Endometrium (tissue), 2 donors: ENCODE measurements around the gene REV3L.

ENCODE experiments used
- FAIRE-seq: peaks from 2 replicates; lab custom pipeline; 2012; peaks lifted over from hg19 to GRCh38; lab: Jason Lieb, UNC
- donor health status: control.
- donor health status: control.

REV3L gene

DNA sequence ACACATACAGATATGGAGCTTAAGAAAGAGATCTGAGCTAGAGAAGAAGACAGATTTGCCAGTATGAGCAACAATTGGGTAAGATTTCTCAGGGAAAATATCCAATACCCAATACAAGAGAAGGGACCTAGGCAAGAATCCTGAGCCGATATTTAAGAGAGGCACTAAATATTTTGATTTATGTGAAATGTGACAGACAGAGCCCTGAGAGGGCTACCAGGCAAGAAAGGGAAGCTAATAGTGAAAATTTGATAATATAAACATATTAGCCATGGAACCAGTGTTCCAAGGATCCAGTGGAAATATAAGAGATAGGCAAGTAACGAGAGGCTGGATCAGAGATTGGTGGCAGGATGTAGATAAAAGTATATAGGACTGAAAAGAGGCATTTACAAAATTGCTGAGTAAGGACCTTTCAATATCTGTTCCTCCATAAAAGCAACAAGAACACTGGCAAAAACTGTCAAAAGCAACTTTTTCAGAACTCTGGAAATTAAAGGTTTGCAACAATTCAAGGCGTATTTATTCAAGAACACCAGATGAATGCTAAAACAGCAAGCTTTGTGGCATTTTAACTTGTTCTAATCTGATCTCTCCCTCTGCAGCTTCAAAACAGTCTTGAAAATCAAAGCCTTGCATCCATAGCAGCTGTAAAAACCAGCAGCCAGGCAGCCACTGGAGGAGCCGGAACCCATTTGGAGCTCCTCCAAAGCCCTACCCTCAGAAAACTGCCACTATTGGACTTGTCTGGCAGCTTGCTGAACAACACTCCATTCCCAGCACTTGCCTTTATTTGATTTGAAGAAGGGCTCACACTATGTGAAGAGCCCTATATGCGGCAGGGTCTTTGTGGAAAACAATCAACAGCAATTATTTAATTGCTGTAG lies 58.8 kb downstream of the REV3L start:
- FAIRE-seq: no peak

DNA sequence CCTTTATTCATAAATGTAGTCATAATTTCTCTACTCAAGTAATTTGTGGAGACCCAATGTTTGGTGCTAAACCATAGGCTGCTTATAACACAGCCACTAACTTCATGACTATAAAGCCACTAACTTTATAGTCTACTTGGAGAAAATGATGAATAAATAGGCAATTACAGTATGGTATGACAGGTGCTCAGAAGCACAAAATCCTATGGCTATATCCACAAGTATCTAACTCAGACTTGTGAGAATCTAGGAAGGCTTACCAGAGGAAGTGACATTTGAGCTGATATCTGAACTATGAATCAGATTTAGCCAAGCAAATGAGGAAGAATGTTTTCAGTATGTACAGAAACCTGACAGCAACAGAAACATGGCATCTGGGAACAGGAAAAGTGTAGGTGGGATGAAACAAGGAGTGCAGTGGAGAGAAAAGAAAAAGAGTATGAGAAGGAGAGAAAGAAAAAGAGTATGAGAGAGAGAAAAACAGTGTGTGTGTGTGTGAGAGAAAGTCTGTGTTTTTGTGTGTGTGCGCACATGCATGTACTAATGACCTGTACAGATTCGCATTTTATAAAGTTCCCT lies 59.9 kb downstream of the REV3L start:
- no peak for FAIRE-seq

DNA sequence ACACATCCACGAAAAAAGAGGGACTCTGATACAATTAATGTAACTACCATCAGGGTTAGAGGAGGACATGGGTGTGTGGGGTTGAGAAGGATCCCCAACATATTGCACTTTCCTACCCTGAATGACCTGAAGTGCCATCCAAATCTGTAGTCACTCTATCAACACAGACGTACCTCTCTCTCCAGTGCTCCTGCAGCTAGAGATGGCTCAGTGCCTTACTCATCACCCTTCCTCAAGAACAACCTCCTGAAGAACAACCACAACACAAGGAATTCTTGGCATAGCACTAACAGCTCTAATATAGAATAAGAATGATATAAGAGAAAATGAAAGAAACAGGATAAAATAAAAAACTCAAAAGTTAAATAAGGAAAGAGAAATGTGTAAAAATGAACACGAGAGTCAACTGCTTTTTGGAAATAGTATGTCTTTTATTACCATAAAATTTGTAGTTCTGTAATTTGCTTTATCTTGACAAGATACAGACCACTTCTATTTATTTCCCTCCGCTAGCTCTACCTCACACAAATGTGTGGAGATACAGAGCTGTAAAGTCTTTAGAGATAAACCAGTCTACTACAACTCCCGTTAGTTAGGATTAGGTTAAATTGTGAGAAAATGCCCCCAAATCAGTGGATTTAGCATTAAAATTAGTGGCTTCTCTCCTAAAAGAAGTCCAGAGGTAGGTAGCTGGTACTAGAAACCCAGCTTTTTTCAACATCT lies 63.9 kb downstream of the REV3L start:
- FAIRE-seq: peak; percentile 35

DNA sequence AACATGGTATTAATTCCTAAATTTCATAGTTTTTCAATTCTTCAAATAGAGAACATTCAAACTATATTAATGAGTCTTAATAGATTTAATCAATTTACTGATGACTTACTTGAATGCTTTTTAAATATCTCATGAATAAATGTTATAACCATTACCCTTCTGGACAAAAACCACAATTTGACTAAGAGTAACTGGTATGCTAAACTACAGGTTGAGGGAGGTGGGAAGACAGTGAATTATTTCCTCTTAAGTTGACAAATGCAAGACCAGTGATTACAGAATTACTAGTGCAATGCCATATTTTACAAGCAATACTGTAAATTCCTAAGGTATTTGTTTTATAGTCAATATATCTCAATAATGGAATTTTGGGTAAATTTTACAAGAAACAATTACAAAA lies 65.1 kb downstream of the REV3L start:
- FAIRE-seq: no peak

DNA sequence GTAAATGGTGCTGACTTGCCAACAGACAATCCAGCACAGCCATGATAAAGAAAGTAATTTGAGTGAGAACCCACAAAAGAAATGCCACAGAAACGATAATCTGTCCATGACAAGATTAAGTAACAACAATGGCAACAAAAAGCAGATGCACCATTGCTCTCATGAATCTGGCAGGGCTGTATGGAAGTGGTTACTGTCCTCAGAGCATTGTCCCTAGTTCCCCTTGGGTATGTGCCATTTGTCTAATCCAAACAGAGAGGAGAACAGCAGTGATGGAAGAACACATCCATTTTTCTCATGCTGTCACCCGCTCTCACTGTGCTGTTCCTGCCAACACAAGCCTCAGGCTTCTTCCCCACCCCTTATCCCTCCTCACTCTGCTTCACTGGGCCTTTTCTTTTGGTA lies 65.8 kb downstream of the REV3L start:
- FAIRE-seq: no peak

DNA sequence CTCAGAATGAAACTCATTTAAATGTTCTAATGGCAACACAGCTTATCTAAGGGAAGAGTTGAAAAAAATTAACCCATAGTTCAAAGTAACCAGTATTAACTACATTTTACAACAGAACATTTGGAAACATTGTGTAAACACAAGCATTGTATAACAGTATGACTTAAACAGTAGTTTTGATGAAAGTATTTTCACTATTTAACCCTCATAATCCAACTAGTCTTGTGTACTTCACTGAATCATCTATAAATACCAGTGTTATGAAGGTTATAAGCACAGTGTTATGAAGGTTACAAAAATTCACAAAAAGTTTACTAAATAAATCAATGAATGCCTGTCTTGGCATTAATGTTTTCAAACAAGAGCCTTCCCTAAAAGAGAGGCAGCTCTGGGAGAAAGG lies 66.5 kb downstream of the REV3L start:
- FAIRE-seq: no peak

DNA sequence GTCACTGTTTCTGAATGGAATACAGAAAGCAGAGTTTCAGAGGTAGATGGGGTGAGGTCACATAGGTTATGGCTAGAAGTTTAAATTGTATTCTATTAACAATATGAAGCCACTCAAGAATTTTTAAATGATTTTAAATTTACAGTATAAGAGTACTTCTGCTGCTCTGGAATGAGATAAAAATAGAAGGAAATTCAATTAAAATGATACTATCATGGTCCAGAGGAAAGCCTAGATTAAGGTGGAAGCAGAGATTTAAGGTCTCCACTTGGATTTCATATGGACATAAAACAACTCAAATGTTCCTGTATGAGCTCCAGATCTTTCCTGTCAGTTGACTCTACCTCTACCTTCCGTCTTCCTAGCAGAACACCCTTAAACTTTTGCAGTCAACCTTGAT lies 68.6 kb downstream of the REV3L start:
- no peak for FAIRE-seq

DNA sequence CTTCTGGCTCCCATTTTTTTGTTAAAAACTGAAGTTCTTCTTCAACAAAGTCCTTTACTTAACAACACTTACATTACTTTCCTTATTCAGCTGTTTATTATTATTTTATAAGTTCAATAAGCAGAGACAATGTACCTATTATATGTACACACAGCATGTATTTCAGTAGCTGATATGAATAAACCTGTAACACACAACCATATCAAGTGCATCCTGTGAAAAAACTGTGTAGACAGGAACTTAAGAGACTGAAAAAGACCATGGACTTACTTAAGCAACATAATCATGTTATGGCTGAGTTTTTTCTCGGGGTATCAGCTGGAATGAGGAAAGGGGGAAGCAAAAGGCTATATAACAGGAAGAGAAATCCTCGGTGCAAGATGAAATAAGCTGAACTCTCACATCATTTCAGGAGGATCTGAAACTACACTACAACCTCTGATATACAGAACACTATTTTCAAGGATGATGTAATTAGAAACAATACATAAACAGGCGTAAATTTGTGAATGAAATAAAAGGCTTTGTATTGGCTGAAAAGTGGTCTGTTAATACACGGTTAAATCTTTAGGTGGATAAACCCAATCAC lies 70.9 kb downstream of the REV3L start:
- FAIRE-seq: no peak

DNA sequence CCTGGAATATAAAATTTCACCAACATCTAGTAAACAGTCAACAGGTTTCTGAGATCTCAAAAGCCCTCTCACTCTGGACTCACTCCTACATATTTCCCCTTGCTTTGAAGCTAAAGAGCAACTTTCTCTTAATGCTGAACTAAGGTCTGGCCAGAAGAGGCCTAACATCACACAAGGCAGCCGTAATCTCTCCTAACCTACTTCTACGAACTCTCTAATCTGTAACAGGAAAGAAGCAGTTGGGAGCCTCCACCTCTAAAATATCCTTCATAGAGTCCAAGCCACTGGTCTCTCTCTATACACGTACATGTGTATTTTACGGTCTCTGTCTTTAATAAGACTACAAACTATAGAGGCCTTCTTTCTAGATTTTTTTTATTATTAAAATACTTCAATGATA lies 72.0 kb downstream of the REV3L start:
- no peak for FAIRE-seq

DNA sequence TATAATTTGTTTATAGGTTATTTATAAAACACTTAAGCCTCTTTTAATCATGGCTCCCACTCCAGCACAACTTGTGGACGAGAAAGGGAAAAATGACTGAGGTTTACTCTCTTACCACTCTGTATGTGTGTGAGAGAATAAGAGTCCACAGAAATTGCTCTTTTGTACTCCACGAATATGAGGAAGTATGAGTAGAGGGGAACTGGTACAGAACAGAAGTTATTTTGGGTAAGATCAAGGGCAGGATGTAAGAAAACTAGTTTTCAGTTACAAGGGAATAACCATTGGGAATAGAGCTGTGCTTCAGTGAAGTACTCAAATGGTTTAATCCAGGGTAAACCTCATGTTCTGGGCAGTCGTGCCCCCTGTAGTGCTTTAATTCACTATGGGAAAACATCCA lies 72.6 kb downstream of the REV3L start:
- FAIRE-seq: no peak

DNA sequence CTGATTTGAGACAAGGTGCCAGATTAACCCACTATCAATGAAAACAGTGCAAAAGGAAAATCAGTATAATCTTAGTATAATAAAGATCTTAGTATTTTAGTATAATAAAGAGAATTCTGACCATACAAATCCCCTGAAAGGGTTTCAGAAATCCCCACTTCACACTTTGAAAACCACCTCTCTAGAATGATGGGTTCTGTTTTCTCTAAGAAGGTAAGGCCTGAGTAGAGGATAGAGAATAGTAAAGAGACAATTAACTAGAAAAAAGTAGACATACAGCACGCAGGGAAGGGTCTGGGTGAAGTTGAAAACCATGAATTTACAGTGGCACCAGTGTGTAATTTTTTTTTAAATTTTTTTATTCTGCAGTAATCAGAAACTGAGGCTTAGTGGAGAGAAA lies 73.6 kb downstream of the REV3L start:
- no peak for FAIRE-seq

DNA sequence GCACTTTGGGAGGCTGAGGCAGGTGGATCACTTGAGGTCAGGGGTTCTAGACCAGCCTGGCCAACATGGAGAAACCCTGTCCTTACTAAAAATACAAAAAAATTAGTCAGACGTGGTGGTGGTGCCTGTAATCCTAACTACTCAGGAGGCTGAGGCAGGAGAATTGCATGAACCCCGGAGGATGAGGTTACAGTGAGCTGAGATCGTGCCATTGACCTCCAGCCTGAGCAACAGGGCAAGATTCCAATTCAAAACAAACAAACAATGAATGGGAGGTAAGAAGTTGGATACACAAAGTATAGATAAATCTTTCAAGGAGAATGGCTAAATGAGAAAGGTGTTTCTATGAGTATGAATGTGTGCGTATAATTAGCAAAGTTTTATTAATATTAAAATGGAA lies 75.3 kb downstream of the REV3L start:
- FAIRE-seq: no peak

DNA sequence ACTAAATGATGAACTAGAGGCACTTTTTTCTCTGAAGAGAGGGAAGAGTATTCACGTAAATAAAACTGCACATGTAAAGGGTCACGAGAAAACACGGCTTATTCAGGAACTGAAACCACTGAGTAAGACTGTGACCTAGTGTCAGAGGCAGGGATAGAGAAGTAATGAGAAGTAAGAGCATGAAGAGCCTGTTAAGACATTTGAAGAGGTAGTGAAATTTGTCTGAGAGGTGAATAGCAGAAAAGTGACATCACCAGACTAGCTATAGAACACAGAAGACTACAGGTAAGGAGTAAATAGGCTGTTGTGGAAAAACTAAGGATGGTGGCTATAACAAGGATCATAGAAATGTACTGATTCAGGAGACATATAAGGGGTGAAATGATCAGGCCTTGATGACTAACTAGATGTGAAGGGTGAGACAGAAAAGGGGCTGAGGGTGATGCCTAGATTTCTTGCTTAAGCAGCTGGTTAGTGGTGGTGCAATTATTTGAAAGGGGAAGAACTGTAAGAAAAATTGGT lies 76.8 kb downstream of the REV3L start:
- FAIRE-seq: no peak

DNA sequence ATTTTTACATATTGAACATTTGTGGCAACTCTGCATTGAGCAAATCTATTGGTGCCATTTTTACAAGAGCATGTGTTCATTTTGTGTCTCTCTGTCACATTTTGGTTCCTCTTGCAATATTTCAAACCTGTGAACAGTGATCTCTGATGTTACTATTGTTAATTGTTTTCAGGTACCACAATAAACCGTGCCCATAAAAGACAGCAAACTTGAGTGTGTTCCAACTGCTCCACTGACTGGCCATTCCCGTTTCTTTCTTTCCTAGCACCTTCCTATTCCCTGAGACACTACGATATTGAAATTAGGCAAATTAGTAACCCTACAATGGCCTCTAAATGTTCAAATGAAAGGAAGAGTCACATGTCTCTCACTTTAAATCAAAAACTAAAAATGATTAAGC lies 79.6 kb downstream of the REV3L start:
- no peak for FAIRE-seq

DNA sequence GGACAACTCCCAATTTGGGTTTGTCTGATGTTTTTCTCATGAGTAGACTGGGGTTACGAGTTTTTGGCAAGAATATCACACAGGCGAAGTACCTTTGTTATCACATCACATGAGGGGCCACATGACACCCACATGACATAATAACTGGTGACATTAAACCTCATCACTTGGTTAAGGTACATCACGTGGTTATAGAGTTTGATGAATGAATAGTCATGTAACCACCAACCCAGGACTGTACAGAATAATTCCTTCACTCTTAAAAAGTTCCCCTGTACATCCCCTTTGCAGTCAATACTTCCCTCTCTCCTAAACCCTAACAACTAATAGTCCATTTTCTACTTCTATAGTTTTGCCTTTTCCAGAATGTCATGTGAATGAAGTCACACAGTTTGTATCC lies 83.4 kb downstream of the REV3L start:
- no peak for FAIRE-seq

DNA sequence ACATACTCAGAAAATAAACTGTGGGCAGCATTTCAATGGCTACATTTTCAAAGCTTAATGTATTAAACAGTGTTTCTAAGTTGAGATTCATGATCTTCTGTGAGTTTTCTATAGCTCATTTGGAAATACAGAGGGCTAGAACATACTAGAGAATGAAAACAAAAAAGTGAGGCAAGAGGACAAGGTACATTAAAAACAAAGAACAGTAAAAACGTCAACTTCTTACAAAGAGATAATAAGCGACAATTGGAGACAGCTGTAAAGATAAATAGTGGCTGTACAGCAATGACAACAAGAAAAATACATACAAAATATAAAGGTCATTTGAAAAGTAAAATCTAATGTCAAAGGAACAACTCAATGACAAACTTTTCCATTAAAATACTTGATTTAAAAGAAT lies 94.3 kb downstream of the REV3L start:
- no peak for FAIRE-seq

DNA sequence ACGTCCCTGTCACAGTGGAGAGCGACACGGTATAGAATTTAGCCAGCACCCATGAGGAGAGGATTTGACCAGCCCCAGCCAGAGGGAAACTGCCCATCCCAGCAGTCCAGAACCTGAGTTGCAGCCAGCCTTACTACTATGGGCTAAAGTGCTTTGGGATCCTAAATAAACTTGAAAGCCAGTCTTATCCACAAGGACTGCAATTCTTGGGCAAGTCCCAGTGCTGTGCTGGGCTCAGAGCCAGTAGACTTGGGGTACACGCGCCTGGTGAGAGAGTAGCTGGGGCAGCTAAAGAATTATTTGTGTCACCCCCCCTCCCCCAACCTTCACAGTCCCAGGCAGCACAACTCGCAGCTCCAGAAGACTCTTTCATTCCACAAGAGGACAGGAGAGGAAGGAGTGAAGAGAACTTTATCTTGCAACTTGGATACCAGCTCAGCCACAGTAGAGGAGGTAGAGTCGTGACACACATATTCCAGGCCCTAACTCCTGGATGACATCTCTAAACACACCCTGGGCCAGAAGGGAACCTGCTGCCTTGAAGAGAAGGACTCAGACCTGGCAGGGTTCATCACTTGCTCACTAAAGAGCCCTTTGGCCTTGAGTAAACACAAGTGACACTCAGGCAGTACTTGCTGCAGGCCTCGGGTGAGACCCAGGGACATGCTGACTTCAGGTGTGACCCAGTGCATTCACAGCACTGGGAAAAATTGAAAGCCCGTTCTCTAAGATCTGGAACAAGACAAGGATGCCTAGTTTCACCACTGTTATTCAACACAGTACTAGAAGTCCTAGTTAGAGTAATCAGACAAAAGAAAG lies 100.3 kb downstream of the REV3L start:
- FAIRE-seq: no peak

DNA sequence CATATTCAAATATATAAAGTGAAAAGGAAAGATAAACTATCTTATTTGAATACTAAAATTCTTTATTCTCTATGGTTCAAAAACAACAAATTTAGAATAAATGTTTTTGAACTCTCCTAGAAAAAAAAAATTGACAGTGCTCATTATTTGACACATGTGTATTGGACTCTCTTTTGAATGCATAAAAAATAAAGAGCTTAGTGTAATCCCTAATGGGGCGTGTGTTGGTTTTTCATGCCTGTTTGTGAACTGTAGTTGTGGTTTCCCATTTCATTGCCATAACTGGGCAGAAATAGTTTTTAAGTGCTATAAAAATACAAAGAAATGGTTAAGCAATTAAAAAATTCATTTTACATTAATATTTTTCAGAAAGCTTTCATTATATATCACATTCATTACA lies 101.3 kb downstream of the REV3L start:
- FAIRE-seq: no peak

DNA sequence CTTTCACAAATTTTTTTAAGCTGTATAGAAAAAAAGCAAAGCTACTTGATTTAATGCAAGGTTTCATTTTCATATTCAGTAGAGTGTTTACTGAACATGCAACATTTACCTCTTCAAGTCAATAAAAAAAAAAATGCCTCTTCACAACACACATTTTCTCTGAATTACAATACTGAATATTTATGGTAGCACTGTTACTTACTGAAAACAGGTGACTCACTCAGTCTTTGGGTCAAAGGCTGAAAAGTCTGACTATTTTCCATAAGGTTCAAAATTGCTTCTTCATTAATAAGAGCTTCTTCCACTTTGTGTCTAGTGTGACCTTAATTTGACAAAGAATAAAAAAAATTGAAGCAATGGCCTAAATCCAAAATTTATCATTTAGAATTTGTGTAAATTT lies 101.9 kb downstream of the REV3L start:
- no peak for FAIRE-seq

DNA sequence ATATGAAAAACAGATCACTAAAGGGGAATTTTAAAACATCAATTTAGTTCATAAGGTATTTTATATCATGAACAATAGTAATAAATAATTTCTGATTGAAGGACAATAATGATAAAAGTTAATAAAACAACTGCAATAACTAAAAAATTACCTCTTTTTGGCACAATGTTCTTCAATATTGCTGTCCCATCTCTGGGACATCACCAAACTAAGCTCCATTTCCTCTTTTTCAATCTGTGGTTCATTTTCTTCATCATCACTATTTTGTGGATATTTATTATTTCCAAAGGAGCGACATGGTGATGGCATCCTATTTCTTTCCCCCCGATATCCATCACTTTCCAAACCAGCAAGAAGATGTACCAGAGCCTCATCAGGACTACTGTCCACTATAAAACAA lies 103.2 kb downstream of the REV3L start:
- FAIRE-seq: no peak

DNA sequence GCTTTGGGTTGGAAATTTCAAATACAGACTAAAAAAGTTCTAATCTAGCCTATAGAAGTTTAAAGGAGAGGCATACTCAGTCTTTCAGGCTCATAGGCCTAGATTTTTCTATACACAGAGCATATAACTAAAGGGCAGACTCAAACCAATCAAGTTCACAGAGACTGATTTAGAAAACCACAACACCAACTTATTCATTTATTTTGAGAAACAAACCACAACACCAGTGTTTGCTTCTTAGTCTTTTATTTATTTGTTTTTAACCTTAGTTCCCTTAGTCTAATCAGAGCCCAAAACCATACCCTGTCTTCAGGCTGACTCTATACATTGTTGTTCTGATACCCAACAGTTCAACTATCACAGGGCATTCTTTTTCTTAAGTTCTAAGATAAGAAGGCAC lies 103.7 kb downstream of the REV3L start:
- FAIRE-seq: no peak

DNA sequence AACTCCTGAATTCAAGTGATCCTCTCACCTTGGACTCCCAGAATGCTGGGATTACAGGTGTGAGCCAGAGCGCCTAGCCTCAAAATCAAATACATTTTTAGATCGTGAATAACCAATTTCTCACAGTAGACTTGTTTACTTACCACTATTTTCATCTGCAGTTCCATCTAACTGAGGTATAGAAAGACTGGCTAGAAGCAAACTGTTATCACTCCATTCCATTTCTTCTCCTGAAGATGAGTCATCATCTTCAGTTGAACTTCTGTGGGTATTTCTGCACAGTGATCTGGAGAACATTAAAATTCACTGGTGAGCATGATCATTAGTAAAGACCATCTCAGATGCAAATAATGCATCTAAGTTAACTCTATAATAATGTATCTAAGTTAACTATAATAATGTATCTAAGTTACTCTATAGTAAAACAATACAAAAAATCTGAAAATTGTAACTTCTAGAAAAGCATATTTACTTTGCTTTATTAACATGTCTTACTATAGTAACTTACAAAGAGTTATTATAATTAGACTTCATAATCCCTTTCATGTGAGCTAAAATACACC lies 105.4 kb downstream of the REV3L start:
- FAIRE-seq: no peak
